Ovary (tissue), 9 donors: ENCODE results near the gene SIAH3. TPM values are rescaled to one million over a fixed set of nuclear protein-coding genes. Genes with fewer than 3 reads are reported as not detected.

ENCODE experiments used
- DNase-seq, 5 donors: peaks; one replicate each; pipeline ENCODE4 v3.0.0-alpha.2; 2019 to 2020
- H3K27ac ChIP-seq, 2 donors: fragments of 200-600 bp; one replicate each; pipeline versions ENCODE4 v1.5.1 to v1.8.0; 2019 to 2022
- H3K27me3 ChIP-seq: fragments of 200-600 bp; one replicate; pipeline ENCODE4 v1.8.0; 2022
- H3K36me3 ChIP-seq: fragments of 200-600 bp; sonication (generic); one replicate; pipeline ENCODE4 v1.5.1; 2019
- H3K4me1 ChIP-seq: one replicate; pipeline ENCODE4 v1.8.1; 2013; ENCODE audit warnings: mild to moderate bottlenecking, moderate library complexity; ENCODE audit not compliant: insufficient read depth
- H3K4me3 ChIP-seq: fragments of 200-600 bp; sonication (generic); one replicate; pipeline ENCODE4 v1.5.1; 2017
- H3K9me3 ChIP-seq, 2 donors: fragments of 200-600 bp in 1 of 2; sonication (generic) in 1 of 2; one replicate each; pipeline versions ENCODE4 v1.5.1 to v1.8.1; 2013 to 2019; ENCODE audit warnings: mild to moderate bottlenecking in 1 of 2, moderate library complexity in 1 of 2
- EP300 ChIP-seq: sonication (generic); formaldehyde crosslinking; IDR thresholded peaks from one replicate; pipeline ENCODE4 v1.6.1; 2017; ENCODE audit warnings: antibody characterized with exemption
- POLR2A ChIP-seq: fragments of 450-650 bp; IDR thresholded peaks from one replicate; pipeline ENCODE4 v1.6.1; 2017; ENCODE audit warnings: antibody characterized with exemption, mild to moderate bottlenecking, moderate library complexity
- WGBS, 3 donors: extraction: QIAGEN DNeasy Blood & Tissue Kit in 1 of 3; methylation state at CpG; one replicate each; pipeline versions ENCODE4 v1.1.5 to v1.1.7; 2013 to 2017; 5-methylcytosine and 5-hydroxymethylcytosine counted together
- intact Hi-C, 4 donors: fragments of 100-400 bp; cut with DNase I; formaldehyde crosslinking; loops; one replicate each; pipeline versions ENCODE4 v1.11.0 to v1.15.1; 2022 to 2023
- polyA plus RNA-seq, 2 donors: library from polyadenylated mRNA; stranded (reverse); fragments of 200-250 nt in 1 of 2; fragments of 350-450 nt in 1 of 2; fragmentation: Illumina TruSeq in 1 of 2; extraction: RNeasy Lipid Tissue Mini Kit (QIAGEN cat#74804) in 1 of 2; gene quantifications; one replicate each; pipeline ENCODE4 v1.2.3, GENCODE V29; 2013 to 2014
- total RNA-seq, 7 donors: library from RNA; depleted of rRNA in 2 of 7; stranded (reverse); fragments of >200 nt in 2 of 7; fragmentation: NEBNext Ultra II Directional in 3 of 7; extraction: Animal tissue kit (Norgen Biotek cat#: 25700) in 3 of 7; gene quantifications; one replicate each; pipeline versions ENCODE4 v1.1.0 to v1.2.4, GENCODE V29; 2016 to 2023
- TF ChIP-seq, protein P1 (sequence below), 3 donors: fragments of 450-650 bp in 2 of 3; fragments of 200-600 bp in 1 of 3; IDR thresholded peaks; one replicate each; pipeline versions ENCODE4 v1.5.1 to v1.8.0; 2016 to 2022; ENCODE audit warnings: antibody characterized with exemption in 3 of 3, mild to moderate bottlenecking in 1 of 3
- donor health status: DM: no; HTN: no; CAD: no; lungs with moderate emphysema.
- donor health status: DM: no; HTN: no; CAD: no.
- donor health status: Bipolar disorder and iron deficiency.
- donor health status: DM: yes; HTN: yes; CAD: no.
- donor health status: DM: no; HTN: no; CAD: no.
- donor health status: DM: yes; HTN: yes; CAD: no.

The SIAH3 gene
- total and polyA plus RNA-seq, 9 donors, result 0.01 to 2.3 (median 0.24) TPM; not detected in 2

DNA sequence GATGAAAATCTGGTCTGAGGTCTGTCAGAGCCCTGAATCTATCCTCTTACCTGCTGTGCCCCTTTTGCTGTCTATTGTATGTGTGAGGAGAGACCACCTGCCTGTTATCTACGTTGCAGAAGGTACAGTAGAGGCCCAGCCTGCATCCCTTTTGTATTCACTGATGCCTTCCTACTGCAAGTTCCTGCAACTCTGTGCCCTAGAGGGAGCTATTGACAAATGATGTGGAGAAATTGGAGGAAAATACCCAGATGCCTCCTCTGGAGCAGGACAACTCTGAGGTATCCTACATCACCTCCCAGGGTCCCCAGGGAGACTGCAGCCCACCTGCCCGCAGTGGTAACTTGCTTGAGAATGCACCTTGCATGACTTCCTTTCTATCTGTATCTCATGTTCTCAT, 33.7 kb downstream of the SIAH3 start:
- Histone ChIP-seq H3K4me1 (no peaks in the 10 kb centered on the region), H3K27ac (no peak overlapping the region), H3K4me3 (no peak overlapping the region), H3K9me3 (no peaks in the 10 kb centered on the region), H3K27me3 (no peaks in the 10 kb centered on the region), H3K36me3 (no peaks in the 10 kb centered on the region)
- TF ChIP-seq EP300 (no peak), POLR2A (no peak)
- TF ChIP-seq, protein P1, sequence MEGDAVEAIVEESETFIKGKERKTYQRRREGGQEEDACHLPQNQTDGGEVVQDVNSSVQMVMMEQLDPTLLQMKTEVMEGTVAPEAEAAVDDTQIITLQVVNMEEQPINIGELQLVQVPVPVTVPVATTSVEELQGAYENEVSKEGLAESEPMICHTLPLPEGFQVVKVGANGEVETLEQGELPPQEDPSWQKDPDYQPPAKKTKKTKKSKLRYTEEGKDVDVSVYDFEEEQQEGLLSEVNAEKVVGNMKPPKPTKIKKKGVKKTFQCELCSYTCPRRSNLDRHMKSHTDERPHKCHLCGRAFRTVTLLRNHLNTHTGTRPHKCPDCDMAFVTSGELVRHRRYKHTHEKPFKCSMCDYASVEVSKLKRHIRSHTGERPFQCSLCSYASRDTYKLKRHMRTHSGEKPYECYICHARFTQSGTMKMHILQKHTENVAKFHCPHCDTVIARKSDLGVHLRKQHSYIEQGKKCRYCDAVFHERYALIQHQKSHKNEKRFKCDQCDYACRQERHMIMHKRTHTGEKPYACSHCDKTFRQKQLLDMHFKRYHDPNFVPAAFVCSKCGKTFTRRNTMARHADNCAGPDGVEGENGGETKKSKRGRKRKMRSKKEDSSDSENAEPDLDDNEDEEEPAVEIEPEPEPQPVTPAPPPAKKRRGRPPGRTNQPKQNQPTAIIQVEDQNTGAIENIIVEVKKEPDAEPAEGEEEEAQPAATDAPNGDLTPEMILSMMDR (IDR thresholded peaks at IDR 0.05), result no peak
- WGBS, 3 donors, result 68 to 80% (median 71%) methylated on average over 2 of the region's 2 CpGs
- DNase-seq, result no peak
- intact Hi-C loops, result no loop called here

DNA sequence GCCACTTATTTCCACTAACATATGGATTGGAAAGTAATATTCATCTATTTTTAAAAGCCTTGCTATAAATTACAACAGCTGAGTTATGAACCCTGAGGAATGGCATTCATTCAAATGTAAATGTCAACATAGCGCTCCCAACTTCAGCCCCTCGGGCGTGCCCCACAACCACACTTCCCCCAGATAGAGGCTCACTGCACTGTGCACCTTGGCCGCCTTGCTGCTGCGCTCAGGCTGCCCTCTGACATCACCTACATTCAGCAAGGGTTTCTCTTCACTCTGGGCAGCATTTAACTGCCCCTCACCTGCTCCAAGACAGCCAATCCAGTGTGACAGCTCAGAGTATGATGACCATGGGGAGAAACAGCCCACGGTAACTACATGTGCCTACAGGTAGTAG, 35.1 kb downstream of the SIAH3 start:
- Histone ChIP-seq H3K27ac (no peak overlapping the region), H3K27me3 (no peaks in the 10 kb centered on the region), H3K4me1 (no peaks in the 10 kb centered on the region), H3K36me3 (no peaks in the 10 kb centered on the region), H3K9me3 (no peaks in the 10 kb centered on the region), H3K4me3 (no peak overlapping the region)
- intact Hi-C loops, result no loop called here
- TF ChIP-seq, protein P1 (IDR thresholded peaks at IDR 0.05), result no peak
- TF ChIP-seq EP300 (no peak), POLR2A (no peak)
- no peak for DNase-seq
- 80 to 86% (median 82%) methylated on average over 6 of the region's 6 CpGs for WGBS, 3 donors

DNA sequence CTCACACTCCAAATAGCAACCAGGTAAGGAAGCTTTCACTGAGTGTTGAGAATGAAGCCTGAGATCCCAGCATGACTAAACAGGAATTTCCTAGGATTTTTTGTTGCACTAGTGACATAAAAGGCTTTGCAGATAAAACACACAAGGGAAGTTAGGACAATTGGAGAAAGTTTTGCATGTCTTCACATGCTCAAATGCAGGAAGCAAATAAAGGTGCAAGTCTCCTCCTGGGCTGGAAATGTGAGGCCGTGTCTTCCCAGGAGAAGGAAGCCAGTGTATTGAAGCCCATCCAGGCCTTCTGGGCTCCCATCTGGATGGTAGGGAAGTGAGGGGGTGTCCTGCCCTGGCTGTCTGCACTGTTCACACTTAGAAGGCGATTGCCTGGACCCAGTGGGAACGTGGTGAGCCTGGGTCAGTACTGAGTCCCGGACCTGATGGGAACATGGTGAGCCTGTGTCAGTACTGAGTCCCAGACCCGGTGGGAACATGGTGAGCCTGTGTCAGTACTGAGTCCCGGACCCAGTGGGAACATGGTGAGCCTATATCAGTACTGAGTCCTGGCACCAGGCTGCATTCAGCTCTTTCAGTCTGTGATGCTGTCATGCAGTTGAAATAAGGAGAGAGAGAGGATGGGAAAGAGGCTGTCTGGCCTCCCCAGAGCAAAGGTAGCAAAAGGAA, 38.7 kb downstream of the SIAH3 start:
- intact Hi-C loops, result no loop called here
- no peak for DNase-seq
- no peaks in the 10 kb centered on the region for H3K36me3 ChIP-seq
- no peak overlapping the region for H3K27ac ChIP-seq
- H3K4me1 ChIP-seq, result no peaks in the 10 kb centered on the region
- no peak for TF ChIP-seq EP300
- TF ChIP-seq, protein P1 (IDR thresholded peaks at IDR 0.05), result no peak
- no peak for TF ChIP-seq POLR2A
- no peak overlapping the region for H3K4me3 ChIP-seq
- H3K27me3 ChIP-seq, result no peaks in the 10 kb centered on the region
- 83 to 88% (median 87%) methylated on average over 6 of the region's 6 CpGs for WGBS, 3 donors
- H3K9me3 ChIP-seq, result no peaks in the 10 kb centered on the region

DNA sequence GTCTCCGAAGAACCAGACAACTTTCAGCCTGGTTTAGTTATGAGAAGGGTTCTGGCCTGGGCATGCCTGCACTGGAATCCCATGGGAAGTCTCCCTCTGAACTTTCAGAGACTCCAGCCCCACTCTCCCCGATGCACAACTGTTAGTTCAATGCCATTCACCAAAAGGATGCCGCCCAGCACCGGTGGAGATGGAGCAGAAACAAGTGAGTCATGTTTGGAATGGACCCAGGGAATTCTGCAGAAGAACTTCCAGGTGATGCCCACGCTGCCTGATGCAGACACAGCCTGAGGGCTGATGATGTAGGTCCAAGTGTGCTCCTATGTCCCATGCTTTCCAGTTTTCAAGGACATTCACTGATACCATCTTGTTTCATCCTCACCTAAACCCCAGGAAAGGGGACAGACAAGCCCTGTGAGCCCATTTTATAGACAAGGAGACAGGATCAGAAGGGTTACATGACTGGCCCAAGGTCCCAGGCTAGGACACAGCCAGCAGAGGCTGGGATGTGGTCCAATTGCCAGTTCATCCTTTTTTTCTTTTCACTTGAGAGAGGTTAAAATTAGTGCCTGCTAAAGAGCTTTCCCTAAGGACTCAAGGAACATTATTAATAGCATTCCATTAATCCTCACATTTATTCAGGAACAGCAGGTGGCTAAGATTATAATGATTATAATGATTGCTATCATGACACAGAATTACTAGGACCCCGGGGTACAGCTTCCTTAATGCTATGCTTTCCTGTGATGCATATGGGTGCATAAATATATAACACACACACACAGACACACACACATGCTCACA, 39.5 kb downstream of the SIAH3 start:
- TF ChIP-seq, protein P1 (IDR thresholded peaks at IDR 0.05), result no peak
- no peak for TF ChIP-seq POLR2A
- no peak for TF ChIP-seq EP300
- Histone ChIP-seq H3K36me3 (no peaks in the 10 kb centered on the region), H3K4me3 (no peak overlapping the region), H3K9me3 (no peaks in the 10 kb centered on the region), H3K27ac (no peak overlapping the region), H3K4me1 (no peaks in the 10 kb centered on the region), H3K27me3 (no peaks in the 10 kb centered on the region)
- no peak for DNase-seq
- intact Hi-C loops, result no loop called here
- 72 to 80% (median 77%) methylated on average over 6 of the region's 6 CpGs for WGBS, 3 donors
